Measurements from ENCODE around the gene LILRB5.
"Not testable (repeated sequence)": the region's sequence is repeated elsewhere in the genome, so short reads cannot be mapped to it uniquely, and the experiment has no call there.

- TF ChIP-seq POLR2A, CTCF (IDR thresholded peaks at IDR 0.05): not testable (repeated sequence)
These were observed 32.1 kb upstream of the LILRB5 start for GRCh38 chr19:54289160-54289559.
